Measurements from ENCODE around the gene SOWAHC.
"Not testable (repeated sequence)": the region's sequence is repeated elsewhere in the genome, so short reads cannot be mapped to it uniquely, and the experiment has no call there.

Gene SOWAHC

GRCh38 chr2:109631741-109632140 lies 17.6 kb downstream of the SOWAHC start:
- ATAC-seq = no peak

GRCh38 chr2:109632158-109632789 lies 18.1 kb downstream of the SOWAHC start:
- H3K4me1 Mint-ChIP-seq = no peaks in the 10 kb centered on the region
- H3K27me3 Mint-ChIP-seq = peaks cover 19% of the 10 kb centered on the region
- H3K9me3 Mint-ChIP-seq = no peaks in the 10 kb centered on the region
- no peak overlapping the region for H3K4me3 Mint-ChIP-seq
- H3K36me3 Mint-ChIP-seq = no peaks in the 10 kb centered on the region
- no peak for ATAC-seq
- no peak overlapping the region for H3K27ac Mint-ChIP-seq

More at GRCh38 chr2:109631741-109632140, 17.6 kb downstream of the SOWAHC start:
- Mint-ChIP-seq H3K9me3 (no peaks in the 10 kb centered on the region), H3K27ac (no peak overlapping the region), H3K4me3 (no peak overlapping the region), H3K36me3 (no peaks in the 10 kb centered on the region), H3K4me1 (no peaks in the 10 kb centered on the region), H3K27me3 (peaks cover 16% of the 10 kb centered on the region)

DNA sequence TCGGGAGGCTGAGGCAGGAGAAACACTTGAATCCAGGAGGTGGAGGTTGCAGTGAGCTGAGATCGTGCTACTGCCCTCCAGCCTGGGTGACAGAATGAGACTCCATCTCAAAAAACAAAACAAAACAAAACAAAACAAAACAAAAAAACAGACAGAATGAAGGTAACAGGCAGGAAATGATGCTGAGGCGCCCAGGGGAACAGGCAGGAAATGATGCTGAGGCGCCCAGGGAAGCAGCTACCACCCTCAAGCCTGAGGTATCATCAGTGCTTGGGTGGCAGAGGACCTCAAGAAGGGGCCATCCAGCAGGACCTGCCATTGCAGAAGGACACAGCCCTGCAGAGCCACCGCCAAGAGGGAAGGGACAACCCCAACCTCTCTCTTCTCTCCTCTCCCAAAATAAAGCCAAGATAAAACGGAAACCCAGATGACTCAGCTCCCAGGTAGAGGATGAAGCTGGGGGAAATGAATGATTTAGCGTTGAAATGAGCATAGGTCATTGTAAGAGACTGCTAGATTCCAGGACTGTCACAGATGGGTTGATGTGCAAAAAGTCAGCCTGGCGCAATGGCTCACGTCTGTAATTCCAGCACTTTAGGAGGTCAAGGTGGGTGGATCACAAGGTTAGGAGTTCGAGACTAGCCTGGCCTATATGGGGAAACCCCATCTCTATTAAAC lies 19.3 kb downstream of the SOWAHC start:
- Mint-ChIP-seq H3K27me3 (peaks cover 19% of the 10 kb centered on the region), H3K4me1 (no peaks in the 10 kb centered on the region), H3K9me3 (no peaks in the 10 kb centered on the region), H3K27ac (no peak overlapping the region), H3K36me3 (no peaks in the 10 kb centered on the region), H3K4me3 (no peak overlapping the region)
- ATAC-seq = no peak

- H3K27ac Mint-ChIP-seq = no peak overlapping the region
- ATAC-seq = no peak
- peaks cover 19% of the 10 kb centered on the region for H3K27me3 Mint-ChIP-seq
- H3K4me3 Mint-ChIP-seq = no peak overlapping the region
- H3K4me1 Mint-ChIP-seq = no peaks in the 10 kb centered on the region
- H3K36me3 Mint-ChIP-seq = no peaks in the 10 kb centered on the region
- H3K9me3 Mint-ChIP-seq = no peaks in the 10 kb centered on the region
These were observed 21.5 kb downstream of the SOWAHC start for GRCh38 chr2:109635426-109636304.

GRCh38 chr2:109636317-109636716 lies 22.2 kb downstream of the SOWAHC start:
- Mint-ChIP-seq H3K4me1 (no peaks in the 10 kb centered on the region), H3K4me3 (no peak overlapping the region), H3K9me3 (no peaks in the 10 kb centered on the region), H3K36me3 (no peaks in the 10 kb centered on the region), H3K27ac (no peak overlapping the region), H3K27me3 (peaks cover 19% of the 10 kb centered on the region)
- ATAC-seq = no peak

GRCh38 chr2:109637749-109638570 lies 23.8 kb downstream of the SOWAHC start:
- ATAC-seq = no peak
- no peak overlapping the region for H3K27ac Mint-ChIP-seq
- no peaks in the 10 kb centered on the region for H3K4me1 Mint-ChIP-seq
- H3K27me3 Mint-ChIP-seq = peaks cover 17% of the 10 kb centered on the region
- no peak overlapping the region for H3K4me3 Mint-ChIP-seq
- H3K9me3 Mint-ChIP-seq = no peaks in the 10 kb centered on the region
- H3K36me3 Mint-ChIP-seq = no peaks in the 10 kb centered on the region

DNA sequence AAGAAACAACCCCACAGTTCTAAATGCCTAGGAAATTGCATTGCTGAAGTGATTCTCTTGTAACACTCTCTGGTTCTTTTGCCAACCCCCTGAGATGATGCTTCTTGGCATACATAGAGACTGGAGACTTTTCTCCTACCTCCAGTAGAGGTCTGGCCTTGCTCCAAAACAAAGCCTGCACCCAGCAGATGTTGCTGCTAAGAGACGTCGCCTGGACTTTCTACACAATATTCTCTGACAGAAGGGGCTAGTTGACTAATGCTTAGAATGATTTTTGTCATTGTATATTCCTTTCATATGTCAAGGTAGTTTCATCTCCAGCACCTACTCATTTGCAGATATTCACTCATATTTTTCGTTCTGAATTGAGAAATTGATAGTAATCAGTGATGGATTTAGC lies 24.6 kb downstream of the SOWAHC start:
- Mint-ChIP-seq H3K4me1 (no peaks in the 10 kb centered on the region), H3K4me3 (no peak overlapping the region), H3K27me3 (peaks cover 8% of the 10 kb centered on the region), H3K36me3 (no peaks in the 10 kb centered on the region), H3K27ac (no peak overlapping the region), H3K9me3 (no peaks in the 10 kb centered on the region)
- no peak for ATAC-seq

- not testable (repeated sequence) for H3K4me1 Mint-ChIP-seq, H3K4me3 Mint-ChIP-seq, ATAC-seq, H3K9me3 Mint-ChIP-seq, H3K27me3 Mint-ChIP-seq, H3K27ac Mint-ChIP-seq, H3K36me3 Mint-ChIP-seq
These were observed 25.8 kb downstream of the SOWAHC start for GRCh38 chr2:109640000-109640399.

DNA sequence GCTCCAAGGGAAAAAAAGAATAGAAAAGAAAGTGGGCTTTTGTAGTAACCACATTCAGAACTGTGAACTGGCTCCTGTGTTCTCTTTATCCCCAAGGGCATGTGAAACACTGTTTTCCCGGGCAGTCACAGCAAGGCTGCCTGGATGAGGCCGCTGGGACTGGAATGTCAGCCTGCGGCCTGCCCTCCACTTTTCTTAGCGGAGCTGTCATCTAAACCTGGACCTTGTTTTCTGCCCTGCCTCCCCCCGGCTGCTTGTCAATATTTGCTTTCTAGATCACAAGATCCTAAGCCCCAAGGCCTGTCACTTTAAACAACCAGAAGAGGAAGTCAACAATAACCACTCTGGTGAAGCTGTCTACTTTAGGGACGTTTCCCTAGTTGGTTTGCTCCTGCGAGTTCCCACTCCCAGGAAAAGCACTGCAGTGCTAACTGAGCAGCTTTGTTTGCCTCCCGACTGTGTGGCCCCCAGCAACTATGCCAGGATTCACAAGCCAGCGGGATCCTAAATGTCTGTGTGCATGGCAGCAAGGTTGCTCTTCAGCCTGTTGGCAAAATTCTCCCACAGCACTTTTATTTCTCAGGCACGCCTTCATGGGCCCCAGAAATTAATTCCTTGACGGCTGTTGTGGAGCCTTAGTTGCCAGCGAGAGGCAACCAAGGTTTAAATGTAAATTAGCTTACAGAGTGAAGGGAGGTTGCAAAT lies 30.6 kb downstream of the SOWAHC start:
- Mint-ChIP-seq H3K9me3 (peaks cover 2% of the 10 kb centered on the region), H3K36me3 (no peaks in the 10 kb centered on the region), H3K4me3 (no peak overlapping the region), H3K27ac (no peak overlapping the region), H3K4me1 (no peaks in the 10 kb centered on the region), H3K27me3 (peaks cover 9% of the 10 kb centered on the region)
- no peak for ATAC-seq

- Mint-ChIP-seq H3K36me3 (no peaks in the 10 kb centered on the region), H3K4me3 (no peak overlapping the region), H3K4me1 (no peaks in the 10 kb centered on the region), H3K9me3 (peaks cover 2% of the 10 kb centered on the region), H3K27ac (no peak overlapping the region), H3K27me3 (peaks cover 16% of the 10 kb centered on the region)
- no peak for ATAC-seq
These were observed 31.4 kb downstream of the SOWAHC start for GRCh38 chr2:109645412-109646184.

DNA sequence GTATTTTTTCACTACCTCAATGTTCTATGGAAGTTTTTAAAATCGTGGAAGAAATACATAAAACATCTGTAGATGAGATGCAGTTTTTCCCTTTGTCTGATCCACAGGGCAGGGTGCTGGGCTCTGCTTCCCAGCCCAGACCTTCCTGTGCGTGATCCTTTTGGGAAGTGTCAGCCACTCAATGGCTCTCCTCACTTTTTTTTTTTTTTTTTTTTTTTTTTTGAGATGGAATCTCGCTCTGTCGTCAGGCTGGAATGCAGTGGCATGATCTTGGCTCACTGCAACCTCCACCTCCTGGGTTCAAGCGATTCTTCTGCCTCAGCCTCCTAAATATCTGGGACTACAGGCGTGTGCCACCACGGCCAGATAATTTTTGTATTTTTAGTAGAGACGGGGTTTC lies 32.8 kb downstream of the SOWAHC start:
- Mint-ChIP-seq H3K36me3 (no peaks in the 10 kb centered on the region), H3K4me3 (no peak overlapping the region), H3K9me3 (peaks cover 2% of the 10 kb centered on the region), H3K4me1 (no peaks in the 10 kb centered on the region), H3K27me3 (peaks cover 16% of the 10 kb centered on the region), H3K27ac (no peak overlapping the region)
- ATAC-seq = no peak

DNA sequence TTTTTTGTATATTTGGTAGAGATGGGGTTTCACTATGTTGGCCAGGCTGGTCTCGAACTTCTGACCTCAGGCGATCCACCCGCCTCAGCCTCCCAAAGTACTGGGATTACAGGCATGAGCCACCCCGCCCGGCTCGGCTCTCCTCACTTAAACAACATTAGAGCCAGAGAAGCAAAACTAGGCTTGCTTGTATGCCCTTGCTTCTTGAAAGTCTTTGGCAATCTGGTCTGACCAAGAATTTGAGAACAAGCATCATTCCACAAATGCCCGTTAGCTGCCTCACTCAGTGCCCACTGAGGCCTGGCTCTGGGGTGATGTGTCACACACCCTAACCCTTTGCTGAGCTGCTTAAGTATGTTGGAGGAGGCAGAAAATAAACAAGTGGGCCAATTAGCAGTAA lies 33.5 kb downstream of the SOWAHC start:
- ATAC-seq = no peak
- Mint-ChIP-seq H3K27me3 (peaks cover 16% of the 10 kb centered on the region), H3K4me3 (no peak overlapping the region), H3K27ac (no peak overlapping the region), H3K36me3 (no peaks in the 10 kb centered on the region), H3K9me3 (peaks cover 2% of the 10 kb centered on the region), H3K4me1 (no peaks in the 10 kb centered on the region)

- no peak overlapping the region for H3K4me3 Mint-ChIP-seq
- H3K36me3 Mint-ChIP-seq = no peaks in the 10 kb centered on the region
- ATAC-seq = no peak
- H3K27me3 Mint-ChIP-seq = peaks cover 16% of the 10 kb centered on the region
- H3K4me1 Mint-ChIP-seq = no peaks in the 10 kb centered on the region
- H3K9me3 Mint-ChIP-seq = peaks cover 2% of the 10 kb centered on the region
- no peak overlapping the region for H3K27ac Mint-ChIP-seq
These were observed 33.9 kb downstream of the SOWAHC start for GRCh38 chr2:109648041-109648527.
